GM12892 (cell line): ENCODE data around the gene GLP1R.

ENCODE experiments used
- DNase-seq: peaks from one replicate; pipeline ENCODE4 v3.0.0; 2011; ENCODE audit not compliant: insufficient read length
- FAIRE-seq: peaks from 2 replicates; lab custom pipeline; 2011; peaks lifted over from hg19 to GRCh38; lab: Jason Lieb, UNC
- POLR2A ChIP-seq: IDR thresholded peaks from 2 replicates; pipeline ENCODE4 v1.6.1; 2011; ENCODE audit warnings: low read depth, low read length, control low read depth
- POLR2AphosphoS5 ChIP-seq: IDR thresholded peaks from 2 replicates; pipeline ENCODE4 v1.6.1; 2011; ENCODE audit warnings: low read depth, low read length, control low read depth
- TAF1 ChIP-seq: IDR thresholded peaks from 2 replicates; pipeline ENCODE4 v1.6.1; 2011; ENCODE audit warnings: low read depth, mild to moderate bottlenecking, control low read depth, low read length, borderline replicate concordance

Gene GLP1R

DNA sequence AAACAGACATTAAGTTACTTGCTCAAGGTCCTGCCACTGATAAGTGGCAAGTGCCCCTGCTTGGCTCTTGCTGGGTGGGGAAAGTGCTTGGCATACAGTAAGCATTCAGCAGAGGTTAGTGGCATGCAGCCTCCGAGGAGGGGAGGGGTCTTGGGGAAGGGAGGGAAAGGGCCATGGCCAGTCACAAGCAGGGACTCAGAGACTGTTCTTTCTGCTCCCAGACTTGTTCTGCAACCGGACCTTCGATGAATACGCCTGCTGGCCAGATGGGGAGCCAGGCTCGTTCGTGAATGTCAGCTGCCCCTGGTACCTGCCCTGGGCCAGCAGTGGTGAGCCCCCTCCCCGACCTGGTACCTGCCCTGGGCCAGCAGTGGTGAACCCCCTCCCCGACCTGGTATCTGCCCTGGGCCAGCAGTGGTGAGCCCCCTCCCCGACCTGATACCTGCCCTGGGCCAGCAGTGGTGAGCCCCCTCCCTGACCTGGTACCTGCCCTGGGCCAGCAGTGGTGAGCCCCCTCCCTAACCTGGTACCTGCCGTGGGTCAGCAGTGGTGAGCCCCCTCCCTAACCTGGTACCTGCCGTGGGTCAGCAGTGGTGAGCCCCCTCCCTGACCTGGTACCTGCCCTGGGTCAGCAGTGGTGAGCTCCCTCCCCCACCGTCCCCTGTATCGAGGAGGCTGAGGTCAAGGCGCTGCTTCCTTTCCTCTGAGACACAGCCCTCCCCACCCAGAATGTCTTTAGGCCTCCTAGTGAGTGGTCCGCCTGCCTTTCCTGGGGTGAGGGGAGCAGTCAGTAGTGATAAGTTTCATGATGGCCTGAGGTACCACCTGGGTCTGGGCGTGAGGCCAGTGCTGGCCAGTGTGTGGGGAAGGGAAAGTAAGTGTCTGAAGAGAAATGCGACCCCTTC is 8.9 kb downstream of the GLP1R start:
- FAIRE-seq: no peak
- TF ChIP-seq POLR2AphosphoS5 (no peak), POLR2A (no peak), TAF1 (no peak)
- DNase-seq: no peak

DNA sequence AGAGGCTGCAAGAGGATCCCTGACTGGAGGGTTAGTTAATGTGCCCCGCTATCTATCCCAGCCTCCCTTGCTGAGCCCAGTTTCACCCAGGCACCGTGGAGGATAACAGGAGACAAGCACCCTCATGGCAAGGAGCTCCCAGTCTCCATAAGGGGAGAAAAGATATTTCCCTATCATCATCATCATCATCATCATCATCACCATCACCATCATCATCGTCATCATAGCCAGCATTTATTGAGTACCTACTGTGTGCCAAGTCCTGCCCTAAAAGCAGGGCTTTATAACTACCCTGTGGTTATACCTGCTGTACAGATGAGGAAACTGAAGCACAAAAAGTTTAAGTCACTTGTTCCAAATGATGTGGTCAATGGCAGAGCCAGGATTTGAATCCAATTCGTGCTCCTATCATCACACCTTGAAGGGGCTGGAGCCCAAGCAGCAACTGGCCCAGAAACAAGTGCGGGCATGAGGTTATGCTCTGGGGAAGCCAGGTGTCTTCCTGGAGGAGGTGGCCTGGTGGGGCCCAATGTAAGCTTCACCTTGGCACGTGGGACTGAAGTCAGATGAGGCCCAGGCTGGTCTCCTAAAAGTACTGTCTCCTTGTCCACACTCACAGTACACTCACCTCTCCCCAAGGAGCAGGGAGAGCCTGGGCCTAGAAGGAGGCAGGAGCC is 10.0 kb downstream of the GLP1R start:
- FAIRE-seq (no peak), DNase-seq (no peak)
- no peak for TF ChIP-seq POLR2AphosphoS5
- no peak for TF ChIP-seq TAF1
- TF ChIP-seq POLR2A: no peak

DNA sequence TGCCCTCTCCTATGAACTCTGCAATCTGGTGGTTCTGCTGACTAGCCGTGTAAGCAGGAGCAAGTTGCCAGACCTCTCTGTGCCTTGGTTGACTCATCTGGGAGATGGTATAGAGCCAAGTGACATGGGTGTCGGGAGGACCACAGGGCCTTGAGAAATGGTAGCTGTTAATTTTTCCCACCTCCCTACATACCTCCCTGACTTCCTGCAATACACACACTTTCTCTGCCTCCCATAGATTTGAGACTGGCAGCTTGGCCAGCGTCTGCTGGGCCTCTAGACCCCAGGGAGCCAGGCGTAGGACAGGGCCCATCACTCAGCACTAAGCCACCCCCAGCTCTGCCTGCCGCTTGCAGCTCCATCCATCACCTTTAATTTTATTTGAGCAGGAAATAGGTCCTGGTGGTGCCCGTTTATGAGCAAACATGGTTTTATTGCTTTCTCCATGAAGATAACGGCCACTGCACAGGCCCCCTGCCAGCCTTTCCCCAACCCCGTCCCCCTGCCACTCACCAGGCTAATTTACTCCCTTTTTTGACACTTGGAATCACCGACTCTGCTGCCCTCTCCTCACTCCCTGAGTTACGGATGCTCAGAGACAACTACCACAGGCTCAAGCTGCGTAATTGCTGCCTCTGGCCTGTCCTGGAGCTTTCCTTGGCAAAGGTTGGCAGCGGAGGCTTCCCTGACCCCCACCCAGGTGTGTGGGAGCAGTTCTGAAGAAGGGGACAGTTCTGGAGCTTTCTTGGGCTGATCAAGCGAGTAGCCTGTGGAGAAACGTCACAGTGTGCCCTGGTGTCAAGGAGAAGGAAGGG is 11.1 kb downstream of the GLP1R start:
- no peak for TF ChIP-seq TAF1
- TF ChIP-seq POLR2AphosphoS5: no peak
- no peak for TF ChIP-seq POLR2A
- FAIRE-seq (no peak), DNase-seq (no peak)

DNA sequence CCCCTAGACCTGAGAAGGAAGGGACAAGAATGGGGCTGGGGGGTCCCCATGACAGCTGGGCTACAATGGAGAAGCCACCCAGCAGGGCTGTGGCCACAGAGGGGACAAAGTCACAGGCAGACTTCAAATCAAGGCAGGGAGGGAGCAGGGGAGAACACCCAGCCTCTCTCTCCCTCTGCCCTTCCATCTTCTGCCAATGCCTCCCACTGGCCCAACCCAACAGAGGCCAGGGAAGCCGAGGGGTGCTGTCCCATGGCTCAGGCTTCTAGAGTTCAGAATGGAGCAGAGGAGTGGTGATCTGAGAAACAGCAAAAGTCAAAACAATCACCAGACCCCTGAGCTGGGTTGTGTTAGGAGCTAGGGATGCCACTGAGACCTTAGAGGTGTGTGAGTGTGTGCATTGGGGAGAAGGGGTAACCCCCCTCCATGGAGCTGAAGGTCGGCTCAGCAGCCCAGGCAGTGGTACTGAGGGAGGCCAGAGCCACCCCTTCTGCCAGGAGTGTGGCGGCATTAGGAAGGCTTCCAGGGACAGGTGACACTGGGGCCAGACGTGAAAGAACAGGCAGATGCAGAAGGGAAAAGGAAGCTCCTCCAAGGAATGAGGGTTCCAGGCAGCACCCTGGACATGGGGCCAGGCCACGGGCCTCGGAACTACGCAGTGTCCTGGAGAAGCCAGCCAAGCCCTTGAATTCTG is 12.0 kb downstream of the GLP1R start:
- no peak for FAIRE-seq
- TF ChIP-seq POLR2A: no peak

DNA sequence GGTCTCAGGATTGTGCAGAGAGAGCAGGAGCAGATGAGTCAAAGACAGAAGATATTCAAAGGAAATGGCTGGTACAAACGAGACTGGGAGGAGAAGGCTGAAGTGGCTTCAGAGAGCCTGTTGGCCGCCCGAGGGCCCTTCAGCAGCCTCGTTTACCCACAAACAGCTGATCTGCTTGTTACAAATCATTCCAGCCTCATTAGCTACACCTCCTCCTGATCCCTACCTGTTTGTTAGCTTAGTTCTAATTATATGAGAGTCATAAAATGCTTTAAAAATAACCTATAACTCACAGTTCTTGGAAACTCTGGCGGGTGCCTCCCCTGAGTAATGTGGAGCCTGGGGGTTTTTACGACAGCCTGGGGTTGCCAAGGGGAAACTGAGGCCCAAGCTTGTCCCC is 12.6 kb downstream of the GLP1R start:
- DNase-seq (no peak), FAIRE-seq (no peak)
- TF ChIP-seq TAF1: no peak
- no peak for TF ChIP-seq POLR2A
- TF ChIP-seq POLR2AphosphoS5: no peak

More for the DNA sequence above, 12.0 kb downstream of the GLP1R start:
- DNase-seq: no peak

DNA sequence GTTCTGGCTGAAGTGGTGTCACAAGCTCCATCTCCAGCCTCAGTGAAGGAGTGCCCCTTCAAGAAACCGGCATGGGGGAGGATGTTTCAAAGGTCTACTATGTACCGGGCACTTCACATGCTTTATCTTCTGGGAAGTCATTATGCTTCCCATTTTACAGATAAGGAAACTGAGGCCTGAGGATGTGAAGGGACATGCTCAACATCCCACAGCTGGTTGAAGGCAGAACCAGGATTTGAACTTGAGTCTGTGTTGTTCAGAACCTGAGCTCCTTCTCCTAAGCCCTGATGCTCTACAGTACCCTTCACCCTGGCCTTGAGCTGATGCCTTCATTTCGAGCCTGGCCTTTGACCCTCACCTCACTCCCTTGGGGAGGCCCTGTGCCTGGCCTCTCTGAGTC is 13.0 kb downstream of the GLP1R start:
- TF ChIP-seq TAF1 (no peak), POLR2A (no peak), POLR2AphosphoS5 (no peak)
- DNase-seq (no peak), FAIRE-seq (no peak)

DNA sequence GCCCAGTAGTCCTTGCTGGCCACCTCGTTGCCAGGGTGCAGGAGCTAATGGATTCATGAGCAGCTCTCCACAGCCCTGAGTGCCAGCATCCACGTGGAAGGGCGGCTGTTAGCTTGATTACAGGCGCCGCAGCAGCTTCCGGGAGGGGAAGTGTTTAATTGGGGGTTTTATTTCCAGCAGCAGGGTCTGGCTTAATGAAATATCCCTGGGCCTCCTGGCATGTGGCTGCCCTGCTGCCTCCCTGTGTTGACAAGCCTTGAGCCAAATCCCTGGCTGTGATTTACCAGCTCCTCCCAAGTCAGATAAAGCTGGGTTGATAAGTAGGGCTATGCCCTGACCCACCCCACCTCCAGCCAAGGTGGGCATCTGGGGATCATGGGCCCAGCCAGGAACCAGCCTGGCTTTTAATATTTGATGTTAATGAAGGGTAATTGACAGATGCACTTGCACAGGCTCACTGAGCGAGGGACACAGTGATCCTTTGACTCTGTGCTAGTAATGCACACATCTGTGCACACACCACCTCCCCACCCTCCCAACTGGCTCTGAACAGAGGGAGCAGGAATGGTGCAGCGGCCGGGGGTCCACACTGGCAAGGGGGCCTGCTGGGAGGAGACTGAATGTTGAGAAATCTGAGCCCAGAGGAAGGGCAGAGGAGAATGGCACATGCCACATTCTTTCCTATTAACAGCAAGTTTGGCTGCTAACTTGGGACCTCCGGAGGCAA is 13.6 kb downstream of the GLP1R start:
- DNase-seq (no peak), FAIRE-seq (no peak)
- TF ChIP-seq TAF1 (no peak), POLR2AphosphoS5 (no peak), POLR2A (no peak)

DNA sequence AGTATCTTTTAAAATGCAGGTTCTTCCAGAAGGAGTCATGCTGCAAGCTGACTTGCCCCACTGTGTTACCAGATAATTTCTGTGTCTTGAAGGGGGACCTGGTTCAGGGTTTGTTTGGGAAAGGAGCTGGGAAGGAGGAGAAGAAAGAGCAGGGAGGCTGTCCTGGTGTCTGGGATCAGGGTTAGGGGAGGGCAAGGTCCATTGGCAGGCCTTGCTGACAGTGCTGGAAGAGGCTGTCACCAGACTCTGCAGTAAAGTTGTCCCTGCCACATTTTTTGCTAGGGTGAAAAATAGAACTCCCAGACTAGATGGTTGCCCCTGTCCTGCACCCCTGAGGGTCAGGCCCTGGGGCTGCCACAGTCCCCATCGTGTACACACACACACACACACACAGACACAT is 14.9 kb downstream of the GLP1R start:
- DNase-seq (no peak), FAIRE-seq (no peak)
- TF ChIP-seq TAF1 (no peak), POLR2A (no peak), POLR2AphosphoS5 (no peak)

DNA sequence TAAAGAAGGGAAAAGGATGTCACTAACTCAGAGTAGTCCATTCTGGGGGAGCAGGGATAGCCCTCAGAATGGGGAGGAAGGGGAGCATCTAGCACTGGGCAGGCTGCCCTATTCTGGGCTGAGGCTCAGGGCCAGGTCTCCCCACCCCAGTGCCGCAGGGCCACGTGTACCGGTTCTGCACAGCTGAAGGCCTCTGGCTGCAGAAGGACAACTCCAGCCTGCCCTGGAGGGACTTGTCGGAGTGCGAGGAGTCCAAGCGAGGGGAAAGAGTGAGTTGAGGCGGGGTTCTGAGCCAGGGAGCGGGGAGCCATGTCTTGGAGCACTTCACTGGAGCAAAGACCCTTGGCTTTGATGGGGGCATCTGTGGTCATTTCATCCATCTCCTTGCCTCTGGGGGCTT is 17.0 kb downstream of the GLP1R start:
- DNase-seq (no peak), FAIRE-seq (no peak)
- TF ChIP-seq TAF1: no peak
- no peak for TF ChIP-seq POLR2A
- TF ChIP-seq POLR2AphosphoS5: no peak

DNA sequence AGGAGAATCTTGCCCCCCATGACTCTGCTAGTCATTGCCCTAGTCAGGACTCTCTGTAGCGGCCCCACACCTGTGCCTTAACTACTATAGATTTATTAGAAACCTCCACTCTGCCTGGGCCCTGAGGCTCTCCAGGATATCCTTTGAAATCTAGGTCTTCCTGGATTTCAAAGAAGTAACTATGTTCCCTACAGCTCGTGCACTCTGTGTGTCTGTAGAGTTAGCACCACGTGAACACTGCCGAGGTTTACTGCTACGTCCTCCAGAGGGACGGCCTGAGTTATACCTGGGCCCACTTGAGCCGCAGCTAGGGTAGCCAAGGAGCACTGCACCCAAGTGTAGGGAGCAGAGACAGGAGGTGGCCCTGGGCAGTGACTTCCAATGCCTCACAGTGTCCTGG is 19.8 kb downstream of the GLP1R start:
- DNase-seq: no peak
- no peak for FAIRE-seq
- TF ChIP-seq POLR2AphosphoS5: no peak
- no peak for TF ChIP-seq TAF1
- TF ChIP-seq POLR2A: no peak

DNA sequence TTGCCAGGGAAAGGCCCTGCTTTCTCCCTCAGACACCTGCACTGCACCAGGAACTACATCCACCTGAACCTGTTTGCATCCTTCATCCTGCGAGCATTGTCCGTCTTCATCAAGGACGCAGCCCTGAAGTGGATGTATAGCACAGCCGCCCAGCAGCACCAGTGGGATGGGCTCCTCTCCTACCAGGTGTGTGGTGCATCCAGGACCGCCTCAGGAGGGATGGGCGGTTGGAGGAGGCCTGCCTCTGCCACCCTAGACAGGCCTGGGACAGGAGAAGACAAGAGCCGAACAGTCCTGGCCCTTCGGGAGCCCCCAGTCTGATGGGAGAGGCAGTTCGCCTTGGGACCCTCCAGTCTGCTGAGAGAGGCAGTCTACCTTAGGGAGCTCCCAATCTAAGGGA is 24.2 kb downstream of the GLP1R start:
- FAIRE-seq (no peak), DNase-seq (no peak)
- TF ChIP-seq TAF1 (no peak), POLR2AphosphoS5 (no peak), POLR2A (no peak)
